ENCODE measurements around the gene NTMT1. TPM values are rescaled to one million over a fixed set of nuclear protein-coding genes. Genes with fewer than 3 reads are reported as not detected.

NTMT1 gene
- total RNA-seq, 3 donors from 2014 or later = 17.8 to 31.1 (median 27.4) TPM

- no peak for DNase-seq (ENCODE audit: low spot score in 2 of 2)
- TF ChIP-seq POLR2AphosphoS5 (IDR thresholded peaks at IDR 0.05) (no peak), POLR2A (IDR thresholded peaks at IDR 0.05) (no peak), CTCF (IDR thresholded peaks at IDR 0.05) (no peak)
- no peaks in the 10 kb centered on the region for H3K36me3 ChIP-seq
- intact Hi-C loops (cut with DNase I; ENCODE audit: low total_unique reads) = no loop called here
- no peaks in the 10 kb centered on the region for H3K9me3 ChIP-seq
- H3K27ac ChIP-seq = peak overlapping the region; percentile 9 to 90
- peaks cover 11 to 16% of the 10 kb centered on the region in 2 donors for H3K4me1 ChIP-seq
- peak overlapping the region in 2 of 3 donors; percentile 64 to 79 for H3K4me3 ChIP-seq
- H3K27me3 ChIP-seq = no peaks in the 10 kb centered on the region
Measured at GRCh38 chr9:129624947-129625346, 1.0 kb upstream of the NTMT1 start.

- no peak for DNase-seq (ENCODE audit: low spot score in 2 of 2)
Measured at GRCh38 chr9:129626625-129627284, 792 bp downstream of the NTMT1 start.

GRCh38 chr9:129627556-129628440, 1.8 kb downstream of the NTMT1 start:
- Histone ChIP-seq H3K36me3 (no peaks in the 10 kb centered on the region), H3K4me1 (peaks cover 11 to 34% of the 10 kb centered on the region in 2 donors), H3K27ac (peak overlapping the region; percentile 86 to 90), H3K27me3 (no peaks in the 10 kb centered on the region), H3K4me3 (peak overlapping the region; percentile 64 to 79 (median 67)), H3K9me3 (no peaks in the 10 kb centered on the region)
- intact Hi-C loops (cut with DNase I; ENCODE audit: low total_unique reads) = no loop called here
- TF ChIP-seq POLR2A (IDR thresholded peaks at IDR 0.05) (no peak), CTCF (IDR thresholded peaks at IDR 0.05) (no peak), POLR2AphosphoS5 (IDR thresholded peaks at IDR 0.05) (no peak)
- no peak for DNase-seq (ENCODE audit: low spot score in 2 of 2)

More at GRCh38 chr9:129626625-129627284, 792 bp downstream of the NTMT1 start:
- Histone ChIP-seq H3K4me1 (peaks cover 11 to 26% of the 10 kb centered on the region in 2 donors), H3K4me3 (peak overlapping the region; percentile 64 to 79 (median 67)), H3K36me3 (no peaks in the 10 kb centered on the region), H3K27ac (peak overlapping the region; percentile 86 to 90), H3K9me3 (no peaks in the 10 kb centered on the region), H3K27me3 (no peaks in the 10 kb centered on the region)
- intact Hi-C loops (cut with DNase I; ENCODE audit: low total_unique reads) = no loop called here
- TF ChIP-seq POLR2AphosphoS5 (IDR thresholded peaks at IDR 0.05) (no peak), POLR2A (IDR thresholded peaks at IDR 0.05) (no peak), CTCF (IDR thresholded peaks at IDR 0.05) (no peak)

GRCh38 chr9:129628709-129629108, 2.7 kb downstream of the NTMT1 start:
- intact Hi-C loops (cut with DNase I; ENCODE audit: low total_unique reads) = no loop called here
- TF ChIP-seq CTCF (IDR thresholded peaks at IDR 0.05) = no peak
- TF ChIP-seq POLR2AphosphoS5 (IDR thresholded peaks at IDR 0.05) = no peak
- Histone ChIP-seq H3K4me1 (peaks cover 11 to 34% of the 10 kb centered on the region in 2 donors), H3K27me3 (no peaks in the 10 kb centered on the region), H3K27ac (no peak overlapping the region), H3K4me3 (peak overlapping the region in 1 of 3 donors; percentile 79), H3K36me3 (no peaks in the 10 kb centered on the region), H3K9me3 (no peaks in the 10 kb centered on the region)
- DNase-seq (ENCODE audit: low spot score in 2 of 2) = no peak
